ENCODE measurements around the gene C4orf50. TPM values are rescaled to one million over a fixed set of nuclear protein-coding genes. Genes with fewer than 3 reads are reported as not detected.

Gene C4orf50
- under 1 TPM in 3 of 4 donors, not detected in 1; under 0.01 to 0.19 (median 0.09) TPM for total RNA-seq

DNA sequence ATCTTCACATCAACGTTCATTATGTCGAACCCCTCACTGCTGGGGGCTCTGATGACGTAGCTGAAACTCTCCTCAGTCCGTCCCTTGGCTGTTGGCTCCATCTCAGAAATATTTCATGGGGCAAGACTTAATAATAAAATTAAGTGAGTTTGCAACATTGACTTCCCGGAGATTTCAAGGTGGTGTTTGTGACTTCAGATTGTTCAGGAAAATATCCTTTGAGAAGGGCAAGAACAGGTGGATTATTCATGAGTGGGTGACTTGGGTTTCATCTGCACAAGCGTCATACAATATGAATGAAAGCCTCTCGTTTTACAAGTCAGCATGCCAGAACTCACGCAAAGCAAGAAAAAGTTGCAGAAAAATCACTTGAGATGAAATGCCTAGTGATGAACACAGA is at the start of gene C4orf50:
Gene C4orf50, minus strand, starts transcription at position 101 of the 400 bp plus-strand sequence.
- TF ChIP-seq, protein P1, sequence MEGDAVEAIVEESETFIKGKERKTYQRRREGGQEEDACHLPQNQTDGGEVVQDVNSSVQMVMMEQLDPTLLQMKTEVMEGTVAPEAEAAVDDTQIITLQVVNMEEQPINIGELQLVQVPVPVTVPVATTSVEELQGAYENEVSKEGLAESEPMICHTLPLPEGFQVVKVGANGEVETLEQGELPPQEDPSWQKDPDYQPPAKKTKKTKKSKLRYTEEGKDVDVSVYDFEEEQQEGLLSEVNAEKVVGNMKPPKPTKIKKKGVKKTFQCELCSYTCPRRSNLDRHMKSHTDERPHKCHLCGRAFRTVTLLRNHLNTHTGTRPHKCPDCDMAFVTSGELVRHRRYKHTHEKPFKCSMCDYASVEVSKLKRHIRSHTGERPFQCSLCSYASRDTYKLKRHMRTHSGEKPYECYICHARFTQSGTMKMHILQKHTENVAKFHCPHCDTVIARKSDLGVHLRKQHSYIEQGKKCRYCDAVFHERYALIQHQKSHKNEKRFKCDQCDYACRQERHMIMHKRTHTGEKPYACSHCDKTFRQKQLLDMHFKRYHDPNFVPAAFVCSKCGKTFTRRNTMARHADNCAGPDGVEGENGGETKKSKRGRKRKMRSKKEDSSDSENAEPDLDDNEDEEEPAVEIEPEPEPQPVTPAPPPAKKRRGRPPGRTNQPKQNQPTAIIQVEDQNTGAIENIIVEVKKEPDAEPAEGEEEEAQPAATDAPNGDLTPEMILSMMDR (IDR thresholded peaks at IDR 0.05): no peak
- DNase-seq (ENCODE audit: low spot score): no peak
- ATAC-seq (ENCODE audit: low FRiP score): no peak

DNA sequence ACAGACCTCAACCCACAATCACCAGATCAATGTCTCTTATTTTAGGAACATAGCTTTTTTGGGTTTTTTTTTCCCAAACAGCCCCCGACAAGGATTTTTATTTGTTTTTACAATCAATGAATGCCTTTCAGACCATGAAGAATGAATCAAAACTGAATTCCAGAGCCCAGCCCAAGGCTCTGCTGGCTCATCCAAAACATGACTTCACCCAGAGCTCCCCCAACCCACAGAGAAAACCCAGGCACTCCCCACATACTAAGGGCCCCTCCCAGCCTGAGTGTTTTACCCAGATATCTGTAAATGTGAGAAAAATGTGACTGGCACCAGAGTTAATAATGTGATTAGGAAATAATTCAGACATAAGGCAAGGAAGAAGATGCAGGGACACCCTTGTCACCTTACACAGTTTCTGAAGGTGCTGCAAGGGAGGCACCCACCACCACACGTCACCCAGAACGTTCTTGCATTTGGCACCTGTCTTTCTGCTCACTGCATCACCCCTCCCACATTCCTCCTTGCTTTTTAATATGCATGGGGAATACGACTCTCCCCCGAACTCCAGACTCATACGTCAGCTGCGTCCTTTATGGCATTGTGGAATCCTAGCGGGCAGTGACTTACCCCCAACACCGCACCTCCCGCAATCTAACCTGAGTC is 47.8 kb upstream of the C4orf50 start:
- DNase-seq (ENCODE audit: low spot score): no peak
- TF ChIP-seq, protein P1 (IDR thresholded peaks at IDR 0.05): no peak

DNA sequence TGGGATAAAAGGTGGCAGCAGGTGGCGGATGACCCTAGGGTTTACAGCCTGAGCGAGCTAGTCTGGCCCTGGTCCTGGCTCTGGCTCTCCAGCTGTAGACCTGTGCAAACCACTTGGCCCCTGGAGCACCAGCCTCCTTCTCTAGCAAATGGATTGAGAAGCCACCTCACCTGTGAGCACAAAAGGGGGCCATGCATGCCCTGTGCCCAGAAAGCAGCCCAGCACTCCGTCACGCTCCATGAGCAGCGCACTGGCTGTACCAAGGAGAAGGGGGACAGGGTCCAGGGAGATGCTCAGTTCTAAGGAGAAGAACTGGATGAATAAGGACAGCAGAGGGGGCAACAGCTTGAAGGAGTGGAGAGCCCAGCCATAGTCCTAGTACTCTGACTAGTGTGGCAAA is 46.9 kb upstream of the C4orf50 start:
- TF ChIP-seq, protein P1 (IDR thresholded peaks at IDR 0.05): no peak
- DNase-seq (ENCODE audit: low spot score) (no peak), ATAC-seq (ENCODE audit: low FRiP score) (no peak)

More for the DNA sequence above, 47.8 kb upstream of the C4orf50 start:
- ATAC-seq (ENCODE audit: low FRiP score): no peak

DNA sequence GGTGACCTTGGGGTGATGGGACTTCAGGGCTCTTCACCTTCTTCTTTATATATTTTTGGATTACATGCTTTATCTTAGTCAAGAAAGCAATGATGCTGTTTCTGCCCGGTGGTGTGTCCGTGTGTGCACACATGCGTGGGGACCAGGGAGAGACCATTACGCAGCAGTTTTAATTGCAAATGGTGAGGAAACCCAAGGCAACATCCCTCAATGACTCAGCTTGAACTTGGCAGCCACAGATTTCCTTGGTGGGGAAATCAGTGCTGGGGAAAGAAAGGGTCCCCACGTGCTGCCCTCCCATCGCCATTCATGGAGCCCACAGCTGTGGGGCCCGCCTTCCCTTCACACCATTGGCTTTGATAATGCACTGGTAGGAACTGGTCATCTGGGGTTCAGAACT is 46.2 kb upstream of the C4orf50 start:
- TF ChIP-seq, protein P1 (IDR thresholded peaks at IDR 0.05): no peak
- ATAC-seq (ENCODE audit: low FRiP score): no peak

GRCh38 chr4:6063684-6064083 is 45.5 kb upstream of the C4orf50 start:
- TF ChIP-seq, protein P1 (IDR thresholded peaks at IDR 0.05): no peak
- ATAC-seq (ENCODE audit: low FRiP score) (no peak), DNase-seq (ENCODE audit: low spot score) (no peak)

More for the DNA sequence above, 46.2 kb upstream of the C4orf50 start:
- DNase-seq (ENCODE audit: low spot score): no peak

- ATAC-seq (ENCODE audit: low FRiP score): no peak
- TF ChIP-seq, protein P1 (IDR thresholded peaks at IDR 0.05): no peak
- no peak for DNase-seq (ENCODE audit: low spot score)
These were observed 43.9 kb upstream of the C4orf50 start for GRCh38 chr4:6062133-6062532.

DNA sequence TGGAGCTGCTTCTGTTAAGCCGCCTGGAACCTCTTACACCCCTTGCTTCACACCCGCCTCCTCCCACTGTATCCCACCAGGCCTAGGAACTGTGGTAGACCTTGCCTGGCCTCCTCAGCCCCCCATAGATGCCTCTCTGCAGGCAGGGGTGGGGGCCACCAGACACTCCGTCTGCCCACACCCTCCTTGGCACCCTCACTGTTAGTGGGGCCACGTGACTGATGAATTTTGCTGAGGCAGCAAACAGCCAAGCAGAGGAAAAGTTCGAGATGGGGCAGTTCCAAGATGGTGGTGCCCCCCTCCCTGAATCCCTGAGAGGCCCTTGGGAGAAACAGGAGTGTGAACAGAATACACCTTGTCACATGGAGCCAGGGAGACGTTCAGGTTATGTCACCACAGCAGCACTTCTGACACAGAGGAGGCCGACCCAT is 41.2 kb upstream of the C4orf50 start:
- TF ChIP-seq, protein P1 (IDR thresholded peaks at IDR 0.05): no peak
- ATAC-seq (ENCODE audit: low FRiP score): no peak
- DNase-seq (ENCODE audit: low spot score): no peak
